SU-DHL-6 (cell line): ENCODE data around the gene PPFIA2.

ENCODE experiments used
- EZH2phosphoT487 ChIP-seq: fragments of 200-600 bp; sonication (generic), shearing (Covaris generic); conservative IDR thresholded peaks from 2 replicates; pipeline ENCODE4 v1.6.1; 2018; ENCODE audit warnings: mild to moderate bottlenecking, antibody characterized with exemption, low read length, moderate library complexity, mixed read lengths
- TF ChIP-seq, protein P1 (sequence below): fragments of 200-600 bp; sonication (generic); IDR thresholded peaks from one replicate; pipeline ENCODE4 v1.5.1; 2017; ENCODE audit warnings: antibody characterized with exemption, mild to moderate bottlenecking, low read length, moderate library complexity; ENCODE audit not compliant: insufficient read depth, poor library complexity, severe bottlenecking

DNA sequence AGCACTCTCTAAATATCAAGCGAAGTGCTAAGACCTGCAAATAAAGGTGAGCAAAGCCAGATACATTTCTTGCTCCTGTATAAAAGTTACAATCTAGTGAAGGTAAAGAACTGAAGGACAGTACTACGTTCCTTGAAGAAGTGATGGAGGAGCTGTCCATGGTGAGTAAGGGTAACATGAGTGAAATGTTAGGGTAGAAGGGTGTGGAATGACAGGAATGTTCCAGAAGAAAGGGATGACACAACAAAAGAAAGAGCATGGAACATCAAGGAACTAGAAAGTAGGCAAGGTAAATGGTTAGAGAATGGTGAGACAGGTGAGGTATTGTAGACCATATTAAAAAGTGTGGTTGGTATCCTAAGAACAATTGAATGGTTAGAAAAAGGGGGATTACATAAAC lies 408.8 kb downstream of the PPFIA2 start:
- TF ChIP-seq, protein P1, sequence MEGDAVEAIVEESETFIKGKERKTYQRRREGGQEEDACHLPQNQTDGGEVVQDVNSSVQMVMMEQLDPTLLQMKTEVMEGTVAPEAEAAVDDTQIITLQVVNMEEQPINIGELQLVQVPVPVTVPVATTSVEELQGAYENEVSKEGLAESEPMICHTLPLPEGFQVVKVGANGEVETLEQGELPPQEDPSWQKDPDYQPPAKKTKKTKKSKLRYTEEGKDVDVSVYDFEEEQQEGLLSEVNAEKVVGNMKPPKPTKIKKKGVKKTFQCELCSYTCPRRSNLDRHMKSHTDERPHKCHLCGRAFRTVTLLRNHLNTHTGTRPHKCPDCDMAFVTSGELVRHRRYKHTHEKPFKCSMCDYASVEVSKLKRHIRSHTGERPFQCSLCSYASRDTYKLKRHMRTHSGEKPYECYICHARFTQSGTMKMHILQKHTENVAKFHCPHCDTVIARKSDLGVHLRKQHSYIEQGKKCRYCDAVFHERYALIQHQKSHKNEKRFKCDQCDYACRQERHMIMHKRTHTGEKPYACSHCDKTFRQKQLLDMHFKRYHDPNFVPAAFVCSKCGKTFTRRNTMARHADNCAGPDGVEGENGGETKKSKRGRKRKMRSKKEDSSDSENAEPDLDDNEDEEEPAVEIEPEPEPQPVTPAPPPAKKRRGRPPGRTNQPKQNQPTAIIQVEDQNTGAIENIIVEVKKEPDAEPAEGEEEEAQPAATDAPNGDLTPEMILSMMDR: no peak
- no peak for TF ChIP-seq EZH2phosphoT487
